GM10847 (cell line): ENCODE measurements around the gene TXN2.
A peak's percentile ranks its signal among the peaks of the same experiment; 100 is the strongest.

Experiments
- POLR2A ChIP-seq: IDR thresholded peaks from 2 replicates; pipeline ENCODE4 v1.6.1; 2011; ENCODE audit not compliant: insufficient read length; ENCODE audit errors: extremely low read depth

Gene TXN2

GRCh38 chr22:36467042-36467810 lies 14.2 kb downstream of the TXN2 start:
- TF ChIP-seq POLR2A: no peak

- no peak for TF ChIP-seq POLR2A
These were observed 15.2 kb downstream of the TXN2 start for GRCh38 chr22:36466258-36466657.

- TF ChIP-seq POLR2A: no peak
These were observed 16.0 kb downstream of the TXN2 start for GRCh38 chr22:36465232-36466021.

- no peak for TF ChIP-seq POLR2A
These were observed 16.7 kb downstream of the TXN2 start for GRCh38 chr22:36464715-36465231.

- TF ChIP-seq POLR2A: no peak
These were observed 17.7 kb downstream of the TXN2 start for GRCh38 chr22:36463783-36464184.

GRCh38 chr22:36461665-36462649 lies 19.5 kb downstream of the TXN2 start:
- TF ChIP-seq POLR2A: no peak

- no peak for TF ChIP-seq POLR2A
These were observed 21.2 kb downstream of the TXN2 start for GRCh38 chr22:36460202-36460601.

GRCh38 chr22:36457688-36458450 lies 23.6 kb downstream of the TXN2 start:
- TF ChIP-seq POLR2A: no peak

GRCh38 chr22:36456464-36456845 lies 25.0 kb downstream of the TXN2 start:
- TF ChIP-seq POLR2A: no peak

- no peak for TF ChIP-seq POLR2A
These were observed 25.6 kb downstream of the TXN2 start for GRCh38 chr22:36455571-36456463.

GRCh38 chr22:36454916-36455570 lies 26.4 kb downstream of the TXN2 start:
- TF ChIP-seq POLR2A: peak; percentile 57

- no peak for TF ChIP-seq POLR2A
These were observed 27.5 kb downstream of the TXN2 start for GRCh38 chr22:36453855-36454378.

GRCh38 chr22:36452250-36452977 lies 29.0 kb downstream of the TXN2 start:
- TF ChIP-seq POLR2A: no peak
